Activated CD8-positive, alpha-beta memory T cell treated with anti-CD3 and anti-CD28 coated beads, Interleukin-2, amount 10 ng/mL, durations not matched to agents 7 days and 5 days (primary cell): ENCODE results near the gene PASK. TPM values are rescaled to one million over a fixed set of nuclear protein-coding genes. Genes with fewer than 3 reads are reported as not detected.

Experiments used
- ATAC-seq: fragments of 150-1000 bp; cut with Tn5 transposase; one replicate; pipeline ENCODE4 v1.10.0; 2021; ENCODE audit warnings: moderate library complexity
- CTCF ChIA-PET: fragments of 350-600 bp; sonication (Branson Sonifier 250); formaldehyde crosslinking; loops from one replicate; lab custom pipeline; 2021; ENCODE audit warnings: antibody characterized with exemption; lab: Charles Lee
- DNase-seq: peaks from one replicate; pipeline ENCODE4 v3.0.0-alpha.2; 2020
- H3K27ac Mint-ChIP-seq: one replicate; pipeline ENCODE4 v1.8.0; 2021; ENCODE audit warnings: mild to moderate bottlenecking, mixed read lengths
- H3K27me3 Mint-ChIP-seq: one replicate; pipeline ENCODE4 v1.8.0; 2021; ENCODE audit warnings: mixed read lengths
- H3K36me3 Mint-ChIP-seq: one replicate; pipeline ENCODE4 v1.8.0; 2021; ENCODE audit warnings: mild to moderate bottlenecking, mixed read lengths
- H3K4me1 Mint-ChIP-seq: one replicate; pipeline ENCODE4 v1.8.0; 2021; ENCODE audit warnings: mixed read lengths
- H3K4me3 Mint-ChIP-seq: one replicate; pipeline ENCODE4 v1.8.0; 2021; ENCODE audit warnings: mild to moderate bottlenecking, moderate library complexity, mixed read lengths
- H3K9me3 Mint-ChIP-seq: one replicate; pipeline ENCODE4 v1.8.0; 2022; ENCODE audit warnings: low read depth, mixed read lengths
- total RNA-seq, 2 experiments: library from RNA; stranded (reverse); gene quantifications; one replicate each; pipeline ENCODE4 v1.2.3, GENCODE V29; 2021

PASK gene
- total RNA-seq, 2 experiments from 2014 or later, result 65.1 to 71.9 TPM

DNA sequence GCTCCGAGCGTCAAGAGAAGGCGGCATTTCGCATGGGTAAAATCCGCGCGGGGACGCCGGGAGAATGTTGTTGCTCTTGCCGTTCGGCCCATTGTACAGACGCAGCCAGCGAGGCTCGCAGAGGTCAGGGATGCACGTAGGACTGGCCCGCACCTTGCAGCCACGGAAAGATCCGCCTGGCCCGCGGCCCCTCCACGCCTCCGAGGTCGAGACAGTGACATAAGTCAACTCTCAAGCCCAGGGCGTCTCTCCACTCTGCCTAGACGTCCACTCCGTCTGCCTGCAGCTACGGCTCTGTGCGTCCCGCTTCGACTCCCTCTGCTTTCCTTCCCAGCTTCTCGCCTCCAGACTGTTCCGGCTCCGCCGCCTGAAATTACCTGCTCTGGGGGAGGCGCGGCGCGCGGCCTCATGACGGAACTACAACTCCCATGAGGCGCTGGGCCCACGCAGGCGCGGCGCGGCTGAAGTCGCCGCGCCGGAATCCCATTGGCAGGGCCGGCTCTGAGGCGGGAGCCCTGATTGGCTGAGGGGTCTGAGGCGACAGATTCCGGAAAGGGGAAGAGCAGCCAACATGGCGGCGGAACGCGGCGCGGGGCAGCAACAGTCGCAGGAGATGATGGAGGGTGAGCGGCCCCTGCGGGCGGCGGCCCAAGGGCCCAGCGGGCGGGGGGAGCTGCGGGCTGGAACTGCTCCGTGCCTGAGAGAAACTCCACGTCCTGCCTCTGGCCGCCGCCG lies 820 bp upstream of the PASK start, which contains the start of gene PPP1R7:
PPP1R7 (plus strand) TSS at position 543 of the 735 bp plus-strand sequence; CDS start at position 572, 29 bp downstream.
- Mint-ChIP-seq H3K9me3 (no peaks in the 10 kb centered on the region), H3K27ac (peak within 1 kb of the TSS; percentile 84), H3K27me3 (no peaks in the 10 kb centered on the region), H3K4me3 (peak within 1 kb of the TSS; percentile 89), H3K4me1 (peaks cover 44% of the 10 kb centered on the region), H3K36me3 (peaks cover 13% of the 10 kb centered on the region)
- ATAC-seq (peak; percentile 82), DNase-seq (peak; percentile 97)
- CTCF ChIA-PET, result interaction anchor here (0.7 to 3.1 kb wide), 10 partner anchors 9 to 636 kb away, joined by 3 to 20 read pairs (median 3); partner anchors contain the start of gene MTERF4

GRCh38 chr2:241149675-241149924 lies 328 bp upstream of the PASK start:
- H3K9me3 Mint-ChIP-seq, result no peaks in the 10 kb centered on the region
- H3K27me3 Mint-ChIP-seq, result no peaks in the 10 kb centered on the region
- peak overlapping the region; percentile 89 for H3K4me3 Mint-ChIP-seq
- ATAC-seq, result peak; percentile 20
- CTCF ChIA-PET, result interaction anchor here (0.8 to 3.1 kb wide), 6 partner anchors 48 to 636 kb away, joined by 3 to 20 read pairs (median 3); partner anchors contain the start of gene MTERF4
- H3K4me1 Mint-ChIP-seq, result peaks cover 44% of the 10 kb centered on the region
- H3K27ac Mint-ChIP-seq, result peak overlapping the region; percentile 74
- H3K36me3 Mint-ChIP-seq, result peaks cover 10% of the 10 kb centered on the region
- DNase-seq, result no peak

GRCh38 chr2:241148239-241148638 lies 1.0 kb downstream of the PASK start:
- peaks cover 5% of the 10 kb centered on the region for H3K36me3 Mint-ChIP-seq
- no peaks in the 10 kb centered on the region for H3K27me3 Mint-ChIP-seq
- H3K27ac Mint-ChIP-seq, result no peak overlapping the region
- CTCF ChIA-PET, result interaction anchor here (0.9 kb wide), 1 partner anchor 70 kb away, joined by 3 read pairs; no protein-coding TSS in a partner anchor
- H3K4me3 Mint-ChIP-seq, result peak overlapping the region; percentile 89
- DNase-seq, result no peak
- ATAC-seq, result no peak
- H3K9me3 Mint-ChIP-seq, result no peaks in the 10 kb centered on the region
- peaks cover 38% of the 10 kb centered on the region for H3K4me1 Mint-ChIP-seq

DNA sequence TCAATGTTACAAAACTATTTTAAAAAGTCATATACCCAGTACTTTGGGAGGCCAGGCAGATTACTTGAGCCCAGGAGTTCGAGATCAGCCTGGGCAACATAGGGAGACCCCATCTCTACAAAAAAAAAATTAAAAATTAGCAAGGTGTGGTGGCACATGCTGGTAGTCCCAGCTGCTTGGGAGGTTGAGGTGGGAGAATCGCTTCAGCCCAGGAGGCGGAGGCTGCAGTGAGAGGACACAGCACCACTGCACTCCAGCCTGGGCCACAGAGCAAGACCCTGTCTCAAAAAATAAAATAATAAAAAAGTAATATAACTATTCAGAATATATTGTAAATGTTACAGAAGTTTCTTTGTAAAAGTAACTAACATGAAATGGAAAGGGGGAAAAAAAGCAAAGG lies 1.9 kb downstream of the PASK start:
- no peak for ATAC-seq

GRCh38 chr2:241146286-241146685 lies 3.0 kb downstream of the PASK start:
- Mint-ChIP-seq H3K27ac (no peak overlapping the region), H3K36me3 (peaks cover 2% of the 10 kb centered on the region), H3K4me3 (no peak overlapping the region), H3K27me3 (no peaks in the 10 kb centered on the region), H3K9me3 (no peaks in the 10 kb centered on the region), H3K4me1 (peaks cover 21% of the 10 kb centered on the region)
- no peak for DNase-seq
- ATAC-seq, result no peak
- CTCF ChIA-PET, result no interaction called here

More for the DNA sequence above, 1.9 kb downstream of the PASK start:
- H3K4me3 Mint-ChIP-seq, result no peak overlapping the region
- DNase-seq, result no peak
- no peaks in the 10 kb centered on the region for H3K27me3 Mint-ChIP-seq
- H3K9me3 Mint-ChIP-seq, result no peaks in the 10 kb centered on the region
- no peak overlapping the region for H3K27ac Mint-ChIP-seq
- H3K4me1 Mint-ChIP-seq, result peaks cover 32% of the 10 kb centered on the region
- CTCF ChIA-PET, result no interaction called here
- H3K36me3 Mint-ChIP-seq, result peaks cover 3% of the 10 kb centered on the region

DNA sequence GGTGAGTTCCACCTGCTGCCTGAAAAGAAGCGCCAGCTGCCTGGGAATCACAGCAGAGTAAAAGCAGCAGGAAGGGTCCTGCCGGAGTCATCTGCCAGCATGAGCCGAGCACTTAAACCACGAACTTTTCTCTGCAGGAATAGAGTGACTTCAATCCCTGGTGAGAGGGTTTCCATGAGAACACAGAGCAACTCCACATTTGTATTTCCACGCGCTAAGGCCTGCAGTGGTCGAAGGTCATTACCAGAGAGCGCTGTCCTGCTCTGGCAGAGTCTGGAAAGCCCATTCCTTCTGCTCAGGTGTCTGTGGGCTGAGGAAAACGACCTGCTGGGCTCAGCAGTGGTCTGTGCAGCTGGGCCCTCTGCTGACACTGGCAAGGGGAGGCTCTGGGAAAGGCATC lies 6.7 kb downstream of the PASK start:
- Mint-ChIP-seq H3K36me3 (no peaks in the 10 kb centered on the region), H3K4me3 (no peak overlapping the region), H3K27me3 (no peaks in the 10 kb centered on the region), H3K4me1 (peaks cover 3% of the 10 kb centered on the region), H3K27ac (no peak overlapping the region), H3K9me3 (no peaks in the 10 kb centered on the region)
- ATAC-seq (no peak), DNase-seq (no peak)
- CTCF ChIA-PET, result no interaction called here

- Mint-ChIP-seq H3K9me3 (no peaks in the 10 kb centered on the region), H3K4me1 (peaks cover 2% of the 10 kb centered on the region), H3K36me3 (no peaks in the 10 kb centered on the region), H3K27me3 (no peaks in the 10 kb centered on the region), H3K4me3 (no peak overlapping the region), H3K27ac (no peak overlapping the region)
- ATAC-seq (no peak), DNase-seq (no peak)
- CTCF ChIA-PET, result no interaction called here
Measured at GRCh38 chr2:241142063-241142462, 7.2 kb downstream of the PASK start.

DNA sequence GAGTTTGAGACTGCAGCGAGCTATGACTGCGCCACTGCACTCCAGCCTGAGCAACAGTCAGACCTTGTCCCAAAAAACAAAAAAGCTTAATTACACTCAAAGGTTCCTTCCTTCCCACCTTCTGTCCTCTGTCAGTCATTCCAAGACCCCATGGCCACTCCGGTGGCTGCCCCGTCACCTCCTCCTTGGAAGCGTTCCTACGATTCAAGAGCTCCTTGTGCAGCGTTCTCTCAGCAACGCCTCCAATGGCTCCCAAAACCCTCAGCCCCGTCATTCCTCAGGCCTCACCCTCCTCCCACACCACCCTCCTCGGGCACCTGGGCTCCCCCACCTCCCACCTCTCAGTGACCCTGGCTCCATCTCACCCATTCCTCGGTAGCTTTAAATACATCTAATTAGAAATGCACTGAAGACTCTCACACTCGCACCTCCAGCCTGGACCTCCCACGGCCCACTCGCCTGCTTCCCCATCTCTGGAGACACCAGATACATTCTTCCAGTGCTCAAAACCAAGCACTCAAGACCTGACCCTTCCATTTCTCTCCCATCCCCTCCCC lies 8.0 kb downstream of the PASK start:
- Mint-ChIP-seq H3K27ac (no peak overlapping the region), H3K9me3 (no peaks in the 10 kb centered on the region), H3K4me1 (no peaks in the 10 kb centered on the region), H3K4me3 (no peak overlapping the region), H3K27me3 (no peaks in the 10 kb centered on the region), H3K36me3 (no peaks in the 10 kb centered on the region)
- DNase-seq, result no peak
- CTCF ChIA-PET, result interaction anchor here (1.0 to 1.8 kb wide), 2 partner anchors 9 to 31 kb away, joined by 3 to 4 read pairs; partner anchors contain the start of gene PPP1R7
- ATAC-seq, result no peak

DNA sequence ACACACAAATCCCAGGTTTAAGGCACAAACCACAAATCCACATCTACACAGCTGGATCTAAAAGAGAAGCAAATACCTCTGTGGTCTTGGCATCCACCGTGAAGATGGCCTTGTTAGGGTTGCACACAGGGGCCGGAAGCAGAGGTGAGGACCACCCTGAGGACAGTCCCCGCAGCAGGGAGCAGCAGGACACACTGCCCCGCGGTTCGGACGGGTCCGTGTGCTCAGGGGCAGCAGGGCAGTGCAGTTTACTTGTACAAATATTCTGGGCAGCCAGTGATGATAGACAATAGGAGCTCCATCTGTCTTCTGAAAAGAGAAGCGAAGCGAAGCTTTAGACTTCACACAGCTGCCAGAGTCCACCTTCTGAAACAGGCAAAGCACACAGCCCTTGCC lies 8.8 kb downstream of the PASK start:
- DNase-seq, result no peak
- Mint-ChIP-seq H3K4me1 (no peaks in the 10 kb centered on the region), H3K27me3 (no peaks in the 10 kb centered on the region), H3K4me3 (no peak overlapping the region), H3K36me3 (peaks cover 2% of the 10 kb centered on the region), H3K9me3 (no peaks in the 10 kb centered on the region), H3K27ac (no peak overlapping the region)
- no peak for ATAC-seq
- CTCF ChIA-PET, result interaction anchor here (0.8 to 1.8 kb wide), 4 partner anchors 10 to 63 kb away, joined by 3 to 4 read pairs (median 3); partner anchors contain the start of gene PPP1R7

DNA sequence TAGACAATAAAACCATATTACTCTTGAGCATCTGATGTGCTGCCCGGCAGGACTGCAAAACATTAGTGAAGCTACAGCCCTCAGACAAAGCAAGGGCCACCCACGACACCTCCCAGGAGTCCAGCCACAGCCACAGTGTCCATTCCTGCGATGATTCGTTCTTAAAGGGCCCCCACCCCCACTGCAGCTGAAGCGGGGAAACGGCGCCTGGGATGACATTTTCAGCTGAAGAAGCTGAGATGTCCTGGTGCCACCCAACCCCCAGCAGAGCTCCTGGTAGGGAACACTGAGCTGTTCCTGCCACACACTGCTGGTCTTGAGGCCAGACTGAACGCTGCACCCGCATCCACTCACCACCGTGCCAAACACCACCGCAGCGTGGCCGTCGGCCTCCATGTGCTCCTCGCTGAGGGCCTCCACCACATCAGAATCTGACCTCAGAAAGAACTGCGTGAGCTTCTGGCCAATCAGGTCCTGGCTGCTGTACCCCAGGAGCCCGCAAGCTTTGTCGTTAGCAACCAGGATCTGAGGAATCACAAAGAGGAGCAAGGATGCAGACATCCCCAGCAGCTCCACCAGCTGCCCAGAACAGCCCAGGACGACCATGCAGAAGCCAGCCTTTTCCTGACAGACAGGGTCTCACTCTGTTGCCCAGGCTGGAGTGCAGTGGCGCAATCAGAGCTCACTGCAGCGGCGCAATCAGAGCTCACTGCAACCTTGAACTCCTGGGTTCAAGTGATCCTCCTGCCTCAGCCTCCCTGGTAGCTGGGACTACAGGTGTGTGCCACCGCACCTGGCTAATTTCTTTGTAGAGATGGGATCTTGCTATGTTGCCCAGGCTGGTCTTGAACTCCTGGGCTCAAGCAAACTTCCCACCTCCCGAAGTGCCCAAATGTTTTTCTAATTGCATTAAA lies 9.5 kb downstream of the PASK start:
- CTCF ChIA-PET, result interaction anchor here (0.8 to 1.8 kb wide), 4 partner anchors 11 to 62 kb away, joined by 3 to 4 read pairs (median 3); partner anchors contain the start of gene PPP1R7

GRCh38 chr2:241138471-241138870 lies 10.8 kb downstream of the PASK start:
- H3K27ac Mint-ChIP-seq, result no peak overlapping the region
- H3K9me3 Mint-ChIP-seq, result no peaks in the 10 kb centered on the region
- H3K36me3 Mint-ChIP-seq, result peaks cover 2% of the 10 kb centered on the region
- DNase-seq (no peak), ATAC-seq (no peak)
- H3K27me3 Mint-ChIP-seq, result no peaks in the 10 kb centered on the region
- no peaks in the 10 kb centered on the region for H3K4me1 Mint-ChIP-seq
- CTCF ChIA-PET, result no interaction called here
- H3K4me3 Mint-ChIP-seq, result no peak overlapping the region

More for the DNA sequence above, 9.5 kb downstream of the PASK start:
- H3K27me3 Mint-ChIP-seq, result no peaks in the 10 kb centered on the region
- no peaks in the 10 kb centered on the region for H3K9me3 Mint-ChIP-seq
- no peak overlapping the region for H3K4me3 Mint-ChIP-seq
- no peak overlapping the region for H3K27ac Mint-ChIP-seq
- ATAC-seq, result no peak
- H3K36me3 Mint-ChIP-seq, result peaks cover 2% of the 10 kb centered on the region
- no peaks in the 10 kb centered on the region for H3K4me1 Mint-ChIP-seq
- DNase-seq, result no peak

- ATAC-seq, result no peak
- CTCF ChIA-PET, result no interaction called here
- H3K4me3 Mint-ChIP-seq, result no peak overlapping the region
- H3K9me3 Mint-ChIP-seq, result no peaks in the 10 kb centered on the region
- DNase-seq, result no peak
- no peaks in the 10 kb centered on the region for H3K27me3 Mint-ChIP-seq
- H3K4me1 Mint-ChIP-seq, result no peaks in the 10 kb centered on the region
- H3K27ac Mint-ChIP-seq, result no peak overlapping the region
- H3K36me3 Mint-ChIP-seq, result peaks cover 2% of the 10 kb centered on the region
Measured at GRCh38 chr2:241137276-241138190, 11.7 kb downstream of the PASK start.
